BLaER1 treated with 17β-estradiol and CSF1 and Interleukin-3, amounts not matched to agents 10 nM and 100 nM (cell line): Measurements from ENCODE around the gene TRIM36.

ENCODE experiments used
- H3K27ac ChIP-seq, 11 experiments: shearing (Covaris generic); formaldehyde crosslinking; 2 replicates each; pipeline ENCODE4 v1.8.1; 2022
- H3K27me3 ChIP-seq, 11 experiments: shearing (Covaris generic); formaldehyde crosslinking; 2 replicates each; pipeline ENCODE4 v1.8.1; 2022
- H3K36me3 ChIP-seq, 11 experiments: shearing (Covaris generic); formaldehyde crosslinking; 2 replicates each; pipeline ENCODE4 v1.8.1; 2022
- H3K4me1 ChIP-seq, 10 experiments: shearing (Covaris generic); formaldehyde crosslinking; 2 replicates each; pipeline ENCODE4 v1.8.1; 2022
- H3K4me2 ChIP-seq, 11 experiments: shearing (Covaris generic); formaldehyde crosslinking; 2 replicates each; pipeline ENCODE4 v1.8.1; 2022
- H3K4me3 ChIP-seq, 10 experiments: shearing (Covaris generic); formaldehyde crosslinking; 2 replicates each; pipeline ENCODE4 v1.8.1; 2022
- H3K9ac ChIP-seq, 11 experiments: shearing (Covaris generic); formaldehyde crosslinking; 2 replicates each; pipeline ENCODE4 v1.8.1; 2022
- H3K9me3 ChIP-seq, 11 experiments: shearing (Covaris generic); formaldehyde crosslinking; replicated peaks in 1 of 11; 2 replicates each; pipeline ENCODE4 v1.8.1; 2022
- H4K20me1 ChIP-seq, 11 experiments: shearing (Covaris generic); formaldehyde crosslinking; 2 replicates each; pipeline ENCODE4 v1.8.1; 2022
- Cebpa-rat ChIP-seq, 11 experiments: shearing (Covaris generic); IDR thresholded peaks; 2 replicates each; pipeline ENCODE4 v1.8.1; 2022

TRIM36 gene

GRCh38 chr5:115100319-115100955, 69.3 kb downstream of the TRIM36 start:
- Histone ChIP-seq H3K4me3 (no peak overlapping the region), H3K27me3 (no peaks in the 10 kb centered on the region), H3K9me3 (no peaks in the 10 kb centered on the region), H3K9ac (no peak overlapping the region), H3K4me1 (peaks cover 0 to 10% (median 2%) of the 10 kb centered on the region in 10 experiments; a peak in 8 of 20 replicates), H3K4me2 (no peak overlapping the region), H4K20me1 (no peaks in the 10 kb centered on the region), H3K36me3 (no peaks in the 10 kb centered on the region), H3K27ac (no peak overlapping the region)
- no peak for TF ChIP-seq Cebpa-rat (IDR thresholded peaks at IDR 0.05)

DNA sequence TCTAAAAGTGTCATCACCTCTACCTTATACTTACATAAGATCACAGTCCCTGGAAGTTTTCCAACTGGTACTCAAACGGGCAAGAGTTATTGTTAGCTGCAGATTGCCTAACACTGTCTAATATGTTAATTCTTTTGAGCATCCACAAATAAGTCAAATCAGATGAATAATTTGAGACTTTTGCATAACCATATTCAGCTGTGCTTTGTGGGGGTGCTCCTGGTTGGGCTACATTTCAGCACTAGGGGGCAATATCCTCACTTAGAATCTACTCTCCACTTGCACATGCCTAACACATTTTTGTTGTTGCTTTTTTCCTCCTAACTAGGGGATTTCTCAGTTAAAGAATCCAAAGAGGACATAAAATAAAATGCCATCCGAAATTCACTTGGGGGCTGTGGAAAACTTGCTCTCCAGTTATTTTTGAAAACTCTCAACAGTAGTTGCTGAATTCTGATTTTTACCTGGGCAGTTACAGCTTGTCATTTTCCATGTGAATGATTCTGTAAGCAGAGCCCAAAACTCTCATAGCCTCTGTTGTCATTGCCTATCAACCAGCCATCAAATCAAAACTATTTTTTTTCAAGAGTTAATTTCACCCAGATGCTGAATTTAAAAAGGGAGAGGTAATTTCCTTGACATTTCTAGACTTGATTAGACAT, 71.5 kb downstream of the TRIM36 start:
- H3K9ac ChIP-seq, result no peak overlapping the region
- no peaks in the 10 kb centered on the region for H3K27me3 ChIP-seq
- no peaks in the 10 kb centered on the region for H3K9me3 ChIP-seq
- H3K36me3 ChIP-seq, result no peaks in the 10 kb centered on the region
- no peak overlapping the region for H3K4me3 ChIP-seq
- H3K4me1 ChIP-seq, result no peaks in the 10 kb centered on the region
- no peak for TF ChIP-seq Cebpa-rat (IDR thresholded peaks at IDR 0.05)
- H4K20me1 ChIP-seq, result no peaks in the 10 kb centered on the region
- H3K4me2 ChIP-seq, result no peak overlapping the region
- H3K27ac ChIP-seq, result no peak overlapping the region

DNA sequence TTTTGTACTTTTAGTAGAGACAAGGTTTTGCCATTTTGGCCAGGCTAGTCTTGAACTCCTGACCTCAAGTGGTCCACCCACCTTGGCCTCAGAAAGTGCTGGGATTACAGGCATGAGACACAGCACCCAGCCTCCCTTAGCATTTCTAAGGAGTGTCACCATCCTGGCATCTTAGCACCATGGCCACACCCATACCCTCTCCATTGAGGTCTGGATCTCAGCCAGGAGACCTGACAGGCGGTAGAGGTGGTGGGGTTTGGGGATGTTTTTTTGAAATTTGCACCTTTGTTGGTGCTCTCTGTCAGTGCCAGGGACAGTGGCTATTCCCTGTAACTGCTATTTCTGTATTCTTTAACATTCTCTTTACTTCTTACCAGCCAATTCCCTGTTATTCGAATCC, 72.5 kb downstream of the TRIM36 start:
- no peaks in the 10 kb centered on the region for H3K36me3 ChIP-seq
- no peaks in the 10 kb centered on the region for H4K20me1 ChIP-seq
- no peak for TF ChIP-seq Cebpa-rat (IDR thresholded peaks at IDR 0.05)
- no peaks in the 10 kb centered on the region for H3K27me3 ChIP-seq
- no peak overlapping the region for H3K27ac ChIP-seq
- H3K4me1 ChIP-seq, result no peaks in the 10 kb centered on the region
- H3K9ac ChIP-seq, result no peak overlapping the region
- H3K9me3 ChIP-seq, result no peaks in the 10 kb centered on the region
- H3K4me2 ChIP-seq, result no peak overlapping the region
- H3K4me3 ChIP-seq, result no peak overlapping the region

GRCh38 chr5:115096034-115096769, 73.5 kb downstream of the TRIM36 start:
- Histone ChIP-seq H3K4me2 (no peak overlapping the region), H3K27ac (no peak overlapping the region), H3K9ac (no peak overlapping the region), H3K4me1 (no peaks in the 10 kb centered on the region), H3K9me3 (no peaks in the 10 kb centered on the region), H4K20me1 (no peaks in the 10 kb centered on the region), H3K36me3 (no peaks in the 10 kb centered on the region), H3K27me3 (no peaks in the 10 kb centered on the region), H3K4me3 (no peak overlapping the region)
- TF ChIP-seq Cebpa-rat (IDR thresholded peaks at IDR 0.05), result no peak

- Histone ChIP-seq H3K27me3 (no peaks in the 10 kb centered on the region), H3K9me3 (0 out of 22 replicates have a peak, but pooled peaks cover 0 to 11% (median 0%) of the 10 kb centered on the region in 11 experiments), H3K36me3 (no peaks in the 10 kb centered on the region), H3K27ac (no peak overlapping the region), H3K4me3 (no peak overlapping the region), H3K4me2 (no peak overlapping the region), H3K4me1 (peaks cover 0 to 11% (median 0%) of the 10 kb centered on the region in 10 experiments; a peak in 4 of 20 replicates), H3K9ac (no peak overlapping the region), H4K20me1 (no peaks in the 10 kb centered on the region)
- TF ChIP-seq Cebpa-rat (IDR thresholded peaks at IDR 0.05), result no peak
These were observed 81.8 kb downstream of the TRIM36 start for GRCh38 chr5:115087951-115088350.

DNA sequence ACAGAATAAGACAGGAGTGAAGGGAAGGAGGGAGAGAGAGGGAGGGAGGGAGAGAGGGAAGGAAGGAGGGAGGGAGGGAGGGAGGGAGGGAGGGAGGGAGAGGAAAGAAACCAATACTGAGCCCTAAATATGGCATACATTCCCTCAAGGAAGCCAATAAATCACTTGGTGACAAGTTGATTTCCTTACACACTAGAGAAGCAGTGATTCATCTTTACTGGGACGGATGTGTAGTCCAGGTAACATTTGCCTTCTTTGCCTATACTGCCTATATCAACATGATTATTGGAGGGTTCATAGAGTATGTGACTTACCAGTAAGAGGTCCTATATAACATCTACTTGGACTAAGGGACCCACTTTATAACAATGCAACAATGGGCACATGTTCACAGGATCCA, 83.2 kb downstream of the TRIM36 start:
- Histone ChIP-seq H3K4me2 (no peak overlapping the region), H3K4me1 (peaks cover 0 to 11% (median 0%) of the 10 kb centered on the region in 10 experiments; a peak in 4 of 20 replicates), H3K36me3 (no peaks in the 10 kb centered on the region), H3K9me3 (0 out of 22 replicates have a peak, but pooled peaks cover 0 to 12% (median 0%) of the 10 kb centered on the region in 11 experiments), H3K27ac (no peak overlapping the region), H3K27me3 (no peaks in the 10 kb centered on the region), H3K9ac (no peak overlapping the region), H4K20me1 (no peaks in the 10 kb centered on the region), H3K4me3 (no peak overlapping the region)
- no peak for TF ChIP-seq Cebpa-rat (IDR thresholded peaks at IDR 0.05)

DNA sequence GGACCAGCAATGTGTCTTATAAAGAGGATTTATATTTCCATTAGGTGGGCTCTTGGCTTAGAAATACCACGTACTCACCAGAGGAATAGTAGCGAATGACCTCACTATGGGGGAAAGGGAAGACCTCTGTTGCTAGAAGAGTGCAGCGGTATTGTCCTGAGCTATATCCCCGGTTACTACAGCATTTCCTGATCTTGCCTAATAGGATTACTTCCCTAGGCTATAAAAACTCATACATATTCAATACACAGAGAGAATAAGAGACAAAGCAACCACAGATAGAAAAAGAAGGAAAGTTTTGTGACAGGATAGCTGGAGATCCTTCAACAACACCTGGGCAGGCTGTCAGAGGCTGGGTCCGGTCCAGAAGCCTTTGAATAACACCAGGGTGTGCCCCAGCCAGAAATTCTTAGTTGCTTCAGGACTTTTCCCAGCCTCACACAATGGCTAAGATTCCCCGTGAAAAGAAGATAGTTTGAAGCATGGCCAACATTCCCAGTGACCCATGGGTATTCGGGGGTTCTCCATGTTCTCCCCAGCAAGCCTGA, 85.4 kb downstream of the TRIM36 start:
- no peak for TF ChIP-seq Cebpa-rat (IDR thresholded peaks at IDR 0.05)
- H3K4me1 ChIP-seq, result peaks cover 0 to 6% (median 0%) of the 10 kb centered on the region in 10 experiments; a peak in 4 of 20 replicates
- no peak overlapping the region for H3K4me2 ChIP-seq
- H3K9ac ChIP-seq, result no peak overlapping the region
- H3K36me3 ChIP-seq, result no peaks in the 10 kb centered on the region
- 0 out of 22 replicates have a peak, but pooled peaks cover 0 to 12% (median 0%) of the 10 kb centered on the region in 11 experiments for H3K9me3 ChIP-seq
- H3K27me3 ChIP-seq, result no peaks in the 10 kb centered on the region
- H4K20me1 ChIP-seq, result no peaks in the 10 kb centered on the region
- H3K4me3 ChIP-seq, result no peak overlapping the region
- no peak overlapping the region for H3K27ac ChIP-seq

DNA sequence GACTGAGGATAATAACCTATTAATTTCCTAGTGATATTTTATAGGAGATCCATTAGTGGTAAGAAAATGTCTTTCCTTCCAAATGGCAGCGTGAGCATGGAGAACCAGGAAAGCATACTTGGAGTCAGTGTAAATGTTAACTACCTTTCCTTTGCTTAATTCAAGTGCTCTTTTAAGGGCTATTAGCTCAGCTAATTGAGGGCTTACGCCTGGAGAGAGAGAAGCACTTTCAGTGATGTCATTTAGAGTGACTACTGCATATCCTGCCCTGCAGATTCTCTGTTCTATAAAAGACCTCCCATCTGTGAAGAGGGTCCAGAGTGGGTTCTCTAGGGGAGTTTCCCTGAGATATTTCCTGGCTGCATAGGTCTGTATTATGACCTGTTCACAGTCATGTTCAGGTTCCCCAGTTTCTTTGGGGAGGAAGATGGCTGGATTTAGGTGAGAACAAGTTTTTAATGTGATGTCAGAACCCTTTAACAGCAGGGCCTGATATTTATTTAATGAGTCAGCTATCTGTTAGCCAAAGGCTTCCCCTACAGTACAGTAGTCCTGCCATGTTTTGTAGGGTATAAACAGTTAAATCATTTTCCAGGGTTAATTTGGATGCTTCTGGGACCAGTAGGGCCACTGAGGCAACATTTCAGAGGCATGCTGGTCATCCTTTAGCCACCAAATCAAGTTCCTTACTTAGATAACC, 89.6 kb downstream of the TRIM36 start:
- Histone ChIP-seq H3K9ac (no peak overlapping the region), H3K4me2 (no peak overlapping the region), H3K36me3 (no peaks in the 10 kb centered on the region), H4K20me1 (no peaks in the 10 kb centered on the region), H3K9me3 (0 out of 22 replicates have a peak, but pooled peaks cover 0 to 12% (median 0%) of the 10 kb centered on the region in 11 experiments), H3K4me1 (no peaks in the 10 kb centered on the region), H3K27me3 (no peaks in the 10 kb centered on the region), H3K4me3 (no peak overlapping the region), H3K27ac (no peak overlapping the region)
- no peak for TF ChIP-seq Cebpa-rat (IDR thresholded peaks at IDR 0.05)
